ENCODE data around the gene PLCG2.
"Not testable (repeated sequence)": the region's sequence is repeated elsewhere in the genome, so short reads cannot be mapped to it uniquely, and the experiment has no call there.

Gene PLCG2

DNA sequence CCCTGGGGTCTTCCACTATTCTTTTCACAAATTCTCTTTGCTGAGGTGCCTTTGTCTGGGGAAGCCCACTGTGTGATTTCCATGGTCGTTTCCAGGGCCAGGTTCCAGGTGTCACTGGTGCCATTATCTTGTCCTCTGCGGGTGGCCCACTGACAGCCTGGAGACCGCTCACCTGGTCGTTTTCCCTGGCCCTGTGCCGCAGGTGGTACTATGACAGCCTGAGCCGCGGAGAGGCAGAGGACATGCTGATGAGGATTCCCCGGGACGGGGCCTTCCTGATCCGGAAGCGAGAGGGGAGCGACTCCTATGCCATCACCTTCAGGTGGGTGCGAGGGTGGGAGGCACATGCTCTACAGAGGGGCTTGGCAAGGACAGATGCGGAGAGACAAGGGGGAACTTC, 133.3 kb downstream of the PLCG2 start:
- no peak for DNase-seq (ENCODE audit: low spot score)

DNA sequence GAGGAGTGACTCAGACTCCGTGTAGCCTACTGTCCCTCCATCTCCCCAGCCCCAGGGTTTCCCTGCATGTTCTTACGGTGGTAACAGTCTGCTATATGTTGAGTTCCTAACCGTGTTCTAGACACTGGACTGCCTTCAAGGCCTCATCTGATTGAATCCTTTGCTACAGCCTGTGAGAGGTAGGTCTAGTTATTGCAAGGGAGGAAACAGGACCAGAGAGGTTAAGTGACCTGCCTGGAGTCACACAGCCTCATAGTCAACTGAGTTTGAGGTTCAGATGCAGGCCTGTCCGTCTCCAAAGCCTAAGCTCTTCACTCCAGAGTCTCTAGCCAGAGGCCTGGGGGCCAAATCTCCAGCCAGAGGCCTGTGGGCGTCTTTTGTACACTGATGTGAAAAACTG, 134.1 kb downstream of the PLCG2 start:
- no peak for DNase-seq (ENCODE audit: low spot score)

DNA sequence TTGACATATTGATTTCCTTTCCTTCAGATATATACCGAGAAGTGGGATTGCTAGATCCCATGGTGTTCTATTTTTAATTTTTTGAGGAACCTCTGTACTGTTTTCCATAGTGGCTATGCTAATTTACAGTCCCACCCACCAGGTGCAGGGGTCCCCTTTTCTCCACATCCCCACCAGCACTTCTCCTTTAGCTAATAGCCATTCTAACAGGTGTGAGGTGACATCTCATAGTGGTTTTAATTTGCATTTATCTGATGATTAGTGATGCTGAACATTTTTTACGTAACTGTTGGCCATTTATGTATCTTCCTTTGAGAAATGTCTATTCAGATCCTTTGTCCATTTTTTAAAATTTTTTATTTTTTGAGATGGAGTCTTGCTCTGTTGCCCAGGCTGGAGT, 138.3 kb downstream of the PLCG2 start:
- no peak for DNase-seq (ENCODE audit: low spot score)

DNA sequence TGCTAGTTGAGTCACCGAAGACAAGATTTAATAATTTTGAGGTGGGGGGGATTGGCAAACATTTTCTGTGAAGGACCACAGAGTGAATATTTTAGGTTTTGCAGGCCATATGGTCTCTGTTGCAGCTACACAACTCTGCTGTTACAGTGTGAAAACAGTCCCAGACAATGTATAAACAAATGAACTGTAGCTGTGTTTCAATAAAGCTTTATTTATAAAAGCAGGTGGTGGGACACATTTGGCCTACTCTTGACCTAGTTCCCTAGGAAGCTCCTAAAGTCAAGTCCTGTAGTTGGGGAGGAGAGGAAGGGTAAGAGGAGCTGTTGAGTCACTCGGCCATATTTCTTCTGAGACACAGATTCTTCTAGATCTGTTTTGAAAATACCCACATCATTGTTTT, 139.8 kb downstream of the PLCG2 start:
- no peak for DNase-seq (ENCODE audit: low spot score)

DNA sequence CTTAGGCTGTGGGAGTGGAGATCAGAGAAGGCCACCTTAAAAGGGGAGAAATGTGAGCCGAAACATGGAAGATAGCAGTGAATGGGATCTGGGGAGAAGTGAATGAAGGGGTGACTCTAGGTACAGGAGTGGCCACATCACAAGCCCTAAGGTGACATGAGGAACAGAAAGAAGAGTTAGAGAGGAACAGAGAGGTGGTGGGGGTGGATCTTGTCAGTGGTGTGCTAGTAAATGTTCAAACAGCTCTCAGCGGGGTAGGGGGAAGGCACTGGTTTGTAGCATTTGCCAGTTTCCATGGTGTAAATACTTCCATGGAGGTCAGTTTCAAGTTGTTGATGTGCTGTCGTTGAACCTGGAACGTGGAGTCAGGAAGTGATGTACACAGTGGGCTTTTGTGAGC, 141.4 kb downstream of the PLCG2 start:
- DNase-seq (ENCODE audit: low spot score), result no peak

- DNase-seq (ENCODE audit: low spot score), result no peak
These were observed 142.2 kb downstream of the PLCG2 start for GRCh38 chr16:81921085-81921814.

- DNase-seq (ENCODE audit: low spot score), result no peak
These were observed 142.9 kb downstream of the PLCG2 start for GRCh38 chr16:81921843-81922584.

GRCh38 chr16:81923296-81923695, 144.2 kb downstream of the PLCG2 start:
- DNase-seq (ENCODE audit: low spot score), result no peak

DNA sequence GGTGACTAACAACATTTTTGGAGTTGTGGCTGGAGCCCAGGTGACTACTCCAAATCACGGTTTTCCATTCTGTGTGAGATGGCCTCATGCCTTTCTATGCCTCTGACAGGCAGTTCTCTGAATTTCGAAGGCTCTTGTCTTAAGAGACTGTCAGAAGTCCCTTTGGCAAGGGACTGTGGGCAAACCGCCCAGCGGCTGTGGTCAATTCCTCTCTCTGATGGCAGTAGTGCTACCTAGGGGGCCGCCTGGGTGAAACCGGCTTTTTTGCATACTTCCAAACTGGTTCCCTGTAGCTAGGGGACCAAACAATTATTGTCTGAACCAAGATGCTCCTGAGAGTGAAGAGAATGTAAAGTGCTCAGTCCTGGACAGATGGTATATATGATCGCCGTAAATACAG, 145.9 kb downstream of the PLCG2 start:
- DNase-seq (ENCODE audit: low spot score), result no peak

- no peak for DNase-seq (ENCODE audit: low spot score)
These were observed 146.9 kb downstream of the PLCG2 start for GRCh38 chr16:81926036-81926435.

GRCh38 chr16:81927561-81928185, 148.6 kb downstream of the PLCG2 start:
- DNase-seq (ENCODE audit: low spot score), result no peak

DNA sequence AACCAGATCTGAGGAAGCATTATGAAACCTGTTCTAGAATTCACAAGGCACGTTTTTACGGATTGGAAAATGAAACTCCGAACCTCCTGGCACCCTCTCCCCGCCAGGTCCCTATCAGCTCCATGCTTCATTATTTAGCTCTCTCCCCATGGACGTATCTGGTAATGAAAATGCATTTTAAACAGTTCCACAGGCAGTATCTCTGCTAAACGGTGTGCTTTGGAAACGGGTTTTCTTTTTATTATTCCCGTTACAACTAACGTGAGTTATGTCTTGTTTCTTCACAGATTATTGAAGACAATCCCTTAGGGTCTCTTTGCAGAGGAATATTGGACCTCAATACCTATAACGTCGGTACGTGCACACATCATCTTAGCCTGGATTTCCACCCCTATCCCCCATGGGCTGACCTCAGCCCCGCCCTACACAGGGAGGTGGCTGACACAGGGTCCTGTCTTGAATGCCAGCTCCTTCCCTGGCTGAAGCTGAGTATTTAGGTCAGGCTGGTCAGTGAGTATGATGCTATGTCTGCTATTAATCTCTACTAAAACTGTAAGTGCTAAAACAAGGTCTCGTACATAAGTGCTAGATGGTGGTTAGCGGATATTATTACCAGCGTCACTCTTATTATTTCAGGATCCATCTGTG, 149.3 kb downstream of the PLCG2 start:
- DNase-seq (ENCODE audit: low spot score), result no peak

DNA sequence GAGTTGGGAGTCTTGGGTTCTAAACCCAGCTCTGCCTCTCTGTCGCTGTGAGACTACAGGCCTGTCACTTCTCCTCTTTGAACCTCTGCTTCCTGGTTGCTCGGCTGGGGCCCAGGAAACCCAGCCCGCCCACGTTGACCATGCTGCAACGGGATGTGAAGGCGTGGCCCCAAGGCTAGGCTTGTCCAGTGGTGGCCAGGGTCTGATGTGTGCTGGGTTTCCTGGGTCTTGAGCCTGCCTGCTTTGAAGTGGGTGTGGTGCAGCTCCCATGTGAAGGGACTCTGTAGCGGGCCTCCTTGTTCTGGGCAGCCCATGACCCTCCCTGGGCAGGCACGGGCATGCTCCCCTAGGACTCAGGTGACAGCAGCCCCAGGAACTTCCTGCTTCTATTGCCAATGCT, 149.9 kb downstream of the PLCG2 start:
- DNase-seq (ENCODE audit: low spot score), result no peak

- DNase-seq (ENCODE audit: low spot score), result no peak
These were observed 150.8 kb downstream of the PLCG2 start for GRCh38 chr16:81929841-81930240.

- DNase-seq (ENCODE audit: low spot score), result no peak
These were observed 152.8 kb downstream of the PLCG2 start for GRCh38 chr16:81931927-81932326.

DNA sequence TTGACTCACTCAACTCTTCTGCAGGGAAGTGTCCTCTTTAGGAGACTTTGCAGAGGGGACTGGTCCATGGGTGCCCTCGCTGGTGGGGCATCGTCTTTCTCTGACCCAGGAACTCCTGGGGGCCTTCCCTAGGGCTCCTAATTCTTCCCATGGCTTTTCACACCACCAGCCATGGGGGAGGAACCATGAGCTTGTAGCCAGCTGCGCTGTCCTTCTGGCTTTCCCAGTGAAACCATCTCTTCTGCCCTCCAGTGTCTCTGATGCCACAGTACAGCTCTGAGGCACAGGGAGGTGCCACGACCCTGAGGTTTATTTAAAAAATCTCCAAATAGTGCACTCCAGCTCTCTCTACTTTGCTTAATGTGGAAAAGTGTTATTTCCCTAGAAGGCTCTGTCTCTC, 153.6 kb downstream of the PLCG2 start:
- DNase-seq (ENCODE audit: low spot score), result no peak

DNA sequence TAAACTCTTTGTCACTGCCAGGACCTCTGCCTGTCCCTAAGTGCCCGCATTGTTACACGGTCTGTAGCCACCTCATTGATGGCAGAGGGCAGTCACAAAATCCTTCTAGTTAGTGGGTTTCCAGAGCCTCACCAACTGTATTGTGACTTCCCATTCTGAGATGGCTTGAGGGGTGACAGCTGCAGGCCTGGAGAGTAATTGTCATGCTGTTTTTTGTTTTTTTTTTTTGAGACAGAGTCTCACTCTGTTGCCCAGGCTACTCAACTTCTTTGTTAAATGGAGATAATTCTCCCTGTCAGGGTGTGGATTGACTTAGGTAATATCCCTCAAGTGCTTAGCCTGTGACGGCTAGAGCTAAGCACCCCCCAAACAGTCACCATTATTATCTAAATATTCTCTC, 154.3 kb downstream of the PLCG2 start:
- DNase-seq (ENCODE audit: low spot score), result no peak

- not testable (repeated sequence) for DNase-seq (ENCODE audit: low spot score)
These were observed 155.6 kb downstream of the PLCG2 start for GRCh38 chr16:81934711-81935110.

DNA sequence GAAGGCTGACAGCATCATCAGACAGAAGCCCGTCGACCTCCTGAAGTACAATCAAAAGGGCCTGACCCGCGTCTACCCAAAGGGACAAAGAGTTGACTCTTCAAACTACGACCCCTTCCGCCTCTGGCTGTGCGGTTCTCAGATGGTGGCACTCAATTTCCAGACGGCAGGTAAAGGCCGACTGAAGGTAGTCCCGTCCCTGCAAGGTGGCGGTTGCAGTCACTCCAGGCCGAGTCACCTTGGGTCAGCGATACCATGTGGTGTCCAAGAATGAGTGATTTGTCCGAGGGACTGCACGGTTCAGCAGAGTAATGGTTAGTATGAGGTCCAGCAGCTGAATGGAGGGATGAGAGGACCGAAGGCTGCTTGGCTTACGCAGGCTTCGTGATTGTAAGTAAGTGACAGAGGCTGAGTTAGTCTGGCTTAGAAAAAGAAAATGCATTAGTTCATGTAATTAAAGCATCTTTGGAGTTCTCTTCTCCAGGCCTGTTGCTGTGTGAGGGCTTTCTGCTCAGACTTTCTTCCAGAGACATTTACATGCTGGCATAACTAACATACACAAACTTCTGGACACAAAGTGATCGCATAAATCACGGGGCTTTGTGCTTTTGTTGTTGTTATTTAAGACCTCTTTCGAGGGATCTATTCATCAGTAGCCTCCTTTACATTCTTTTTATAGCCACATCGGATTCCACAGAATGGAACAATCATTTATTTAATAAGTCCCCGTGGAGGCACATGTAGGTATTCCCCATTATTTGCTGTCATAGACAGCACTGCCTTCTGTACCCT, 157.3 kb downstream of the PLCG2 start:
- DNase-seq (ENCODE audit: low spot score), result no peak

GRCh38 chr16:81937305-81938038, 158.4 kb downstream of the PLCG2 start:
- no peak for DNase-seq (ENCODE audit: low spot score)
